GM08714 (cell line): ENCODE results near the gene CELF5.
"Not testable (repeated sequence)": the region's sequence is repeated elsewhere in the genome, so short reads cannot be mapped to it uniquely, and the experiment has no call there.

Source experiments
- H3K4me3 ChIP-seq: fragments of 200-500 bp; sonication (Bioruptor generic); 2 replicates; pipeline ENCODE4 v1.5.1; 2014; ENCODE audit warnings: mild to moderate bottlenecking, low read length, inconsistent platforms
- ZNF274 ChIP-seq: IDR thresholded peaks from 2 replicates; pipeline ENCODE4 v1.6.1; 2012; ENCODE audit warnings: mild to moderate bottlenecking, low read depth, low read length

Gene CELF5

GRCh38 chr19:3277649-3278048 is 53.2 kb downstream of the CELF5 start:
- TF ChIP-seq ZNF274, result no peak
- H3K4me3 ChIP-seq, result no peak overlapping the region

- no peak for TF ChIP-seq ZNF274
- H3K4me3 ChIP-seq, result no peak overlapping the region
Observed at GRCh38 chr19:3278294-3278693, 53.8 kb downstream of the CELF5 start.

- H3K4me3 ChIP-seq, result no peak overlapping the region
- TF ChIP-seq ZNF274, result no peak
Observed at GRCh38 chr19:3278749-3279148, 54.3 kb downstream of the CELF5 start.

GRCh38 chr19:3279306-3279705 is 54.8 kb downstream of the CELF5 start:
- H3K4me3 ChIP-seq, result no peak overlapping the region

GRCh38 chr19:3281026-3281425 is 56.6 kb downstream of the CELF5 start:
- no peak for TF ChIP-seq ZNF274
- H3K4me3 ChIP-seq, result no peak overlapping the region

More at GRCh38 chr19:3279306-3279705, 54.8 kb downstream of the CELF5 start:
- TF ChIP-seq ZNF274, result no peak

- no peak for TF ChIP-seq ZNF274
- H3K4me3 ChIP-seq, result no peak overlapping the region
Observed at GRCh38 chr19:3282155-3282554, 57.7 kb downstream of the CELF5 start.

- TF ChIP-seq ZNF274, result no peak
Observed at GRCh38 chr19:3282564-3282963, 58.1 kb downstream of the CELF5 start.

GRCh38 chr19:3283246-3283751 is 58.8 kb downstream of the CELF5 start:
- TF ChIP-seq ZNF274, result no peak
- H3K4me3 ChIP-seq, result no peak overlapping the region

More at GRCh38 chr19:3282564-3282963, 58.1 kb downstream of the CELF5 start:
- no peak overlapping the region for H3K4me3 ChIP-seq

GRCh38 chr19:3283886-3284657 is 59.6 kb downstream of the CELF5 start:
- H3K4me3 ChIP-seq, result no peak overlapping the region
- TF ChIP-seq ZNF274, result no peak

GRCh38 chr19:3284759-3285646 is 60.5 kb downstream of the CELF5 start:
- no peak overlapping the region for H3K4me3 ChIP-seq
- no peak for TF ChIP-seq ZNF274

GRCh38 chr19:3285647-3286176 is 61.3 kb downstream of the CELF5 start:
- H3K4me3 ChIP-seq, result no peak overlapping the region
- TF ChIP-seq ZNF274, result no peak

- TF ChIP-seq ZNF274, result no peak
- no peak overlapping the region for H3K4me3 ChIP-seq
Observed at GRCh38 chr19:3287814-3288213, 63.4 kb downstream of the CELF5 start.

- not testable (repeated sequence) for H3K4me3 ChIP-seq
Observed at GRCh38 chr19:3288437-3288836, 64.0 kb downstream of the CELF5 start.

- no peak overlapping the region for H3K4me3 ChIP-seq
- no peak for TF ChIP-seq ZNF274
Observed at GRCh38 chr19:3289971-3290569, 65.6 kb downstream of the CELF5 start.

GRCh38 chr19:3290858-3291257 is 66.4 kb downstream of the CELF5 start:
- not testable (repeated sequence) for H3K4me3 ChIP-seq
